Measurements from ENCODE around the gene STXBP5.

The STXBP5 gene

GRCh38 chr6:147279427-147279826, 75.2 kb downstream of the STXBP5 start:
- in situ Hi-C loops (cut with MboI; ENCODE audit: low pct_unique_long_range_greater_than_20kb, low sequenced_read_pairs, unreplicated experiment), result loop anchor here (25.0 kb wide), 1 partner anchor 417 kb away; no protein-coding TSS in a partner anchor
- DNase-seq (ENCODE audit: low spot score), result no peak
- TF ChIP-seq CTCF (IDR thresholded peaks at IDR 0.05; ENCODE audit: extremely low read depth, insufficient read depth, missing control alignments), result no peak

- in situ Hi-C loops (cut with MboI; ENCODE audit: low pct_unique_long_range_greater_than_20kb, low sequenced_read_pairs, unreplicated experiment), result loop anchor here (25.0 kb wide), 1 partner anchor 420 kb away; no protein-coding TSS in a partner anchor
- no peak for TF ChIP-seq CTCF (IDR thresholded peaks at IDR 0.05; ENCODE audit: extremely low read depth, insufficient read depth, missing control alignments)
- DNase-seq (ENCODE audit: low spot score), result no peak
Measured at GRCh38 chr6:147281895-147282565, 77.8 kb downstream of the STXBP5 start.

GRCh38 chr6:147282566-147282959, 78.3 kb downstream of the STXBP5 start:
- no peak for TF ChIP-seq CTCF (IDR thresholded peaks at IDR 0.05; ENCODE audit: extremely low read depth, insufficient read depth, missing control alignments)
- no peak for DNase-seq (ENCODE audit: low spot score)
- in situ Hi-C loops (cut with MboI; ENCODE audit: low pct_unique_long_range_greater_than_20kb, low sequenced_read_pairs, unreplicated experiment), result loop anchor here (25.0 kb wide), 1 partner anchor 420 kb away; no protein-coding TSS in a partner anchor

GRCh38 chr6:147283460-147283859, 79.2 kb downstream of the STXBP5 start:
- no peak for TF ChIP-seq CTCF (IDR thresholded peaks at IDR 0.05; ENCODE audit: extremely low read depth, insufficient read depth, missing control alignments)
- DNase-seq (ENCODE audit: low spot score), result no peak
- in situ Hi-C loops (cut with MboI; ENCODE audit: low pct_unique_long_range_greater_than_20kb, low sequenced_read_pairs, unreplicated experiment), result loop anchor here (25.0 kb wide), 1 partner anchor 421 kb away; no protein-coding TSS in a partner anchor

- in situ Hi-C loops (cut with MboI; ENCODE audit: low pct_unique_long_range_greater_than_20kb, low sequenced_read_pairs, unreplicated experiment), result loop anchor here (25.0 kb wide), 1 partner anchor 423 kb away; no protein-coding TSS in a partner anchor
- peak; percentile 42 for TF ChIP-seq CTCF (IDR thresholded peaks at IDR 0.05; ENCODE audit: extremely low read depth, insufficient read depth, missing control alignments)
- DNase-seq (ENCODE audit: low spot score), result peak; percentile 34
Measured at GRCh38 chr6:147285087-147285855, 81.1 kb downstream of the STXBP5 start.

- no peak for DNase-seq (ENCODE audit: low spot score)
- TF ChIP-seq CTCF (IDR thresholded peaks at IDR 0.05; ENCODE audit: extremely low read depth, insufficient read depth, missing control alignments), result no peak
- in situ Hi-C loops (cut with MboI; ENCODE audit: low pct_unique_long_range_greater_than_20kb, low sequenced_read_pairs, unreplicated experiment), result loop anchor here (25.0 kb wide), 1 partner anchor 426 kb away; no protein-coding TSS in a partner anchor
Measured at GRCh38 chr6:147287869-147288271, 83.7 kb downstream of the STXBP5 start.
